WTC11 (cell line): ENCODE results near the gene FAM13A.

Experiments used
- CREB1 ChIP-seq: sonication (generic); formaldehyde crosslinking; IDR thresholded peaks from 2 replicates; pipeline ENCODE4 v1.8.0; 2023; ENCODE audit warnings: mild to moderate bottlenecking, missing genetic modification reagents
- CTCF ChIP-seq: fragments of 200-600 bp; IDR thresholded peaks from 2 replicates; pipeline ENCODE4 v1.8.0; 2022; ENCODE audit warnings: antibody characterized with exemption
- ETV6 ChIP-seq: sonication (generic); formaldehyde crosslinking; IDR thresholded peaks from 2 replicates; pipeline ENCODE4 v1.8.1; 2022; ENCODE audit warnings: mild to moderate bottlenecking, missing genetic modification reagents
- NR2C2 ChIP-seq: sonication (generic); formaldehyde crosslinking; IDR thresholded peaks from 2 replicates; pipeline ENCODE4 v1.8.0; 2022; ENCODE audit warnings: mild to moderate bottlenecking, missing genetic modification reagents
- USF2 ChIP-seq: sonication (generic); formaldehyde crosslinking; IDR thresholded peaks from 2 replicates; pipeline ENCODE4 v1.8.1; 2023; ENCODE audit warnings: mild to moderate bottlenecking, missing genetic modification reagents, moderate library complexity

- TF ChIP-seq CTCF (no peak), CREB1 (CRISPR knock-in tag) (no peak), ETV6 (no peak), USF2 (CRISPR knock-in tag) (no peak), NR2C2 (CRISPR knock-in tag) (no peak)
Measured at GRCh38 chr4:88719381-88719780, 337.6 kb downstream of the FAM13A start.
